OCI-LY1 (cell line): Measurements from ENCODE around the gene CDC73.

Experiments used
- EZH2 ChIP-seq: fragments of 200-600 bp; sonication (generic), shearing (Covaris generic); IDR thresholded peaks from 2 replicates; pipeline ENCODE4 v1.8.0; 2017; ENCODE audit warnings: borderline replicate concordance, mixed run types, mild to moderate bottlenecking, antibody characterized with exemption, low read length, moderate library complexity, mixed read lengths
- TF ChIP-seq, protein P1 (sequence below): fragments of 200-600 bp; sonication (generic), shearing (Covaris generic); IDR thresholded peaks from 2 replicates; pipeline ENCODE4 v1.5.1; 2017; ENCODE audit warnings: mild to moderate bottlenecking, antibody characterized with exemption, low read length, moderate library complexity, mixed read lengths

DNA sequence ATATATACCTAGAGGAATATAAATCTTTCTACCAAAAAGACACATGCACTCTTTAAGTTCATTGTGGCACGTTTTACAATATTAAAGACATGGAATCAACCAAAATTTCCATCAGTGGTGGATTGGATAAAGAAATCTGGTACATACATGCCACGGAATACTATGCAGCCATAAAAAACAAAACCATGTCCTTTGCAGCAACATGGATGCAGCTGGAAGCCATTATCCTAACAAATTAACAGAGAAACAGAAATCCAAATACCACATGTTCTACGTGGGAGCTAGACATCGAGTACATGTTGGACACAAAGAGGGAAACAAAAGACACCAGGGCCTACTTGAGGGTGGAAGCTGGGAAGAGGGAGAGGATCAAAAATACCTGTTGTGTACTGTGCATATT lies 97.6 kb downstream of the CDC73 start:
- TF ChIP-seq, protein P1, sequence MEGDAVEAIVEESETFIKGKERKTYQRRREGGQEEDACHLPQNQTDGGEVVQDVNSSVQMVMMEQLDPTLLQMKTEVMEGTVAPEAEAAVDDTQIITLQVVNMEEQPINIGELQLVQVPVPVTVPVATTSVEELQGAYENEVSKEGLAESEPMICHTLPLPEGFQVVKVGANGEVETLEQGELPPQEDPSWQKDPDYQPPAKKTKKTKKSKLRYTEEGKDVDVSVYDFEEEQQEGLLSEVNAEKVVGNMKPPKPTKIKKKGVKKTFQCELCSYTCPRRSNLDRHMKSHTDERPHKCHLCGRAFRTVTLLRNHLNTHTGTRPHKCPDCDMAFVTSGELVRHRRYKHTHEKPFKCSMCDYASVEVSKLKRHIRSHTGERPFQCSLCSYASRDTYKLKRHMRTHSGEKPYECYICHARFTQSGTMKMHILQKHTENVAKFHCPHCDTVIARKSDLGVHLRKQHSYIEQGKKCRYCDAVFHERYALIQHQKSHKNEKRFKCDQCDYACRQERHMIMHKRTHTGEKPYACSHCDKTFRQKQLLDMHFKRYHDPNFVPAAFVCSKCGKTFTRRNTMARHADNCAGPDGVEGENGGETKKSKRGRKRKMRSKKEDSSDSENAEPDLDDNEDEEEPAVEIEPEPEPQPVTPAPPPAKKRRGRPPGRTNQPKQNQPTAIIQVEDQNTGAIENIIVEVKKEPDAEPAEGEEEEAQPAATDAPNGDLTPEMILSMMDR: no peak
- no peak for TF ChIP-seq EZH2
